Measurements from ENCODE around the gene ATXN7L1.
A peak's percentile ranks its signal among the peaks of the same experiment; 100 is the strongest.

The ATXN7L1 gene

DNA sequence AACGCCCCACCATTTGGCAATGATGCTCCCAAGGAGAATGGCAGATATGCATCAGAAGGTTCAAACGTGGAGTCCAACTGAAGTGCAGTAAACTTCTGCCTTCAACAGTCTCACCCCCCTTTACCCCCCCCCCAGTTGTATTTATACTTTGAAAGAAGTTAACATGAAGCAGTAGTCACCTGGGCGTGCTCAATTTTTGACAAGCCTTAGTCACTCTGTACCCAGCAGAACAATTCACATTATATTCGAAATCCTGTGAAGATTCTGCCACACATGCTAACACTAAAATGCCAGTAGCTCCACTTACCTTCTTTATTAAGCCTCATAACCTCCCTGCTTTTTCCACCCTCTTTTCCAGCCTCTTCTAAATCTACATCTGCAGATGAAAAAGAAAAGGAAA lies 894 bp downstream of the ATXN7L1 start:
- peak overlapping the region; percentile 88 for H3K4me3 ChIP-seq (ENCODE audit: low read depth, low read length)
- DNase-seq (ENCODE audit: low read depth, low spot score) = no peak
- in situ Hi-C loops (cut with HindIII; ENCODE audit: low sequenced_read_pairs) = no loop called here
- TF ChIP-seq, protein P1, sequence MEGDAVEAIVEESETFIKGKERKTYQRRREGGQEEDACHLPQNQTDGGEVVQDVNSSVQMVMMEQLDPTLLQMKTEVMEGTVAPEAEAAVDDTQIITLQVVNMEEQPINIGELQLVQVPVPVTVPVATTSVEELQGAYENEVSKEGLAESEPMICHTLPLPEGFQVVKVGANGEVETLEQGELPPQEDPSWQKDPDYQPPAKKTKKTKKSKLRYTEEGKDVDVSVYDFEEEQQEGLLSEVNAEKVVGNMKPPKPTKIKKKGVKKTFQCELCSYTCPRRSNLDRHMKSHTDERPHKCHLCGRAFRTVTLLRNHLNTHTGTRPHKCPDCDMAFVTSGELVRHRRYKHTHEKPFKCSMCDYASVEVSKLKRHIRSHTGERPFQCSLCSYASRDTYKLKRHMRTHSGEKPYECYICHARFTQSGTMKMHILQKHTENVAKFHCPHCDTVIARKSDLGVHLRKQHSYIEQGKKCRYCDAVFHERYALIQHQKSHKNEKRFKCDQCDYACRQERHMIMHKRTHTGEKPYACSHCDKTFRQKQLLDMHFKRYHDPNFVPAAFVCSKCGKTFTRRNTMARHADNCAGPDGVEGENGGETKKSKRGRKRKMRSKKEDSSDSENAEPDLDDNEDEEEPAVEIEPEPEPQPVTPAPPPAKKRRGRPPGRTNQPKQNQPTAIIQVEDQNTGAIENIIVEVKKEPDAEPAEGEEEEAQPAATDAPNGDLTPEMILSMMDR (IDR thresholded peaks at IDR 0.05; ENCODE audit: low read depth, low read length) = no peak

DNA sequence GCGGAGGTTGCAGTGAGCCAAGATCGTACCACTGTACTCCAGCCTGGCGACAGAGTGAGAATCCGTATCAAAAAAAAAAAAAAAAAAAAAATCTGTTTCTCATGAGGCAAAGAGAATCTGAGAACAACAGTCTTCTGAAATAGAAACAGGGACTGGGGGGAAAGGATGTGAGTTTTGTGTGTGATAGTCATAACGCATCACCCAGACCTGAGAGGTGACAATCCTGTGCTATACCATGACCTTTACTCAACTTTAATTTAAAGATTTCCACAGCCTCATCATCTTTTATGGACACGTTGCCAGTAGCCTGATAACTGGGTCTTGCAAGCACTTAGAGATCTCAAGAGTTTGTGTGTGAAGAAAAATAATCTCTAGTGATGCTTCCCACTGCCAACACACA lies 2.3 kb downstream of the ATXN7L1 start:
- in situ Hi-C loops (cut with HindIII; ENCODE audit: low sequenced_read_pairs) = no loop called here
- no peak overlapping the region for H3K4me3 ChIP-seq (ENCODE audit: low read depth, low read length)

DNA sequence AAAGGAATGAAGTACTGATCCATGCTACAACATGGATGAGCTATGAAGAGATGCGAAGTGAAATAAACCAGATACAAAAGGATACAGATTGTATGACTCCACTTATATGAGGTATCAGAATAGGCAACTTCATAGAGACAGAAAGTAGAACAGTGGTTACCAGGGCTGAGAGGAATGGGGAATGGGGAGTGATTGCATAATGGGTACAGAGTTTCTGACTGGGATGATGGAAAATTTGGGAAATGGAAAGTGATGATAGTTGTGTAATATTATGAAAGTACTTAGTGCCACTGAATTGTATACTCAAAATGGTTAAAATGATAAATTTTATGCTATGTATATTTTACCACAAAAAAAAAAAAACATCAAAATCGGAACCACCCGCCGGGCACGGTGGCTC lies 3.9 kb downstream of the ATXN7L1 start:
- no peak for DNase-seq (ENCODE audit: low read depth, low spot score)
- in situ Hi-C loops (cut with HindIII; ENCODE audit: low sequenced_read_pairs) = no loop called here
- TF ChIP-seq, protein P1 (IDR thresholded peaks at IDR 0.05; ENCODE audit: low read depth, low read length) = no peak
- no peak overlapping the region for H3K4me3 ChIP-seq (ENCODE audit: low read depth, low read length)

More for the DNA sequence above, 2.3 kb downstream of the ATXN7L1 start:
- TF ChIP-seq, protein P1 (IDR thresholded peaks at IDR 0.05; ENCODE audit: low read depth, low read length) = no peak
- no peak for DNase-seq (ENCODE audit: low read depth, low spot score)

DNA sequence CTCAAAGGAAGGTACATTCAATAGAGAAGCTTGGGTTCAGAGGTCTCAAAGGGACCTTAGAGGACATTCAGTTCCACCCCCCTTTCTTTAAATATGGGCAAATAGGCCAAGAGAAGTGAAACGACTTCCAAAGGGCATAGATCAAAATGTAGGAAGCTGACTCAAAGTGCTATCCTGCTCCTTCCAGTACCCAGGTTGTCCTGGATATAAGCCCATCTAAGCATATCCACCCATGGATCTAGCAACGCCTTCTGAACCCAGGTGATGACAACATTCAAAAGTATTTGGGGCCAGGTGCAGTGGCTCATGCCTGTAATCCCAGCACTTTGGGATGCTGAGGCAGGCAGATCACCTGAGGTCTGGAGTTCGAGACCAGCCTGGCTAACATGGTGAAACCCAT lies 5.3 kb downstream of the ATXN7L1 start:
- H3K4me3 ChIP-seq (ENCODE audit: low read depth, low read length) = no peak overlapping the region
- TF ChIP-seq, protein P1 (IDR thresholded peaks at IDR 0.05; ENCODE audit: low read depth, low read length) = no peak
- DNase-seq (ENCODE audit: low read depth, low spot score) = no peak
- in situ Hi-C loops (cut with HindIII; ENCODE audit: low sequenced_read_pairs) = no loop called here

DNA sequence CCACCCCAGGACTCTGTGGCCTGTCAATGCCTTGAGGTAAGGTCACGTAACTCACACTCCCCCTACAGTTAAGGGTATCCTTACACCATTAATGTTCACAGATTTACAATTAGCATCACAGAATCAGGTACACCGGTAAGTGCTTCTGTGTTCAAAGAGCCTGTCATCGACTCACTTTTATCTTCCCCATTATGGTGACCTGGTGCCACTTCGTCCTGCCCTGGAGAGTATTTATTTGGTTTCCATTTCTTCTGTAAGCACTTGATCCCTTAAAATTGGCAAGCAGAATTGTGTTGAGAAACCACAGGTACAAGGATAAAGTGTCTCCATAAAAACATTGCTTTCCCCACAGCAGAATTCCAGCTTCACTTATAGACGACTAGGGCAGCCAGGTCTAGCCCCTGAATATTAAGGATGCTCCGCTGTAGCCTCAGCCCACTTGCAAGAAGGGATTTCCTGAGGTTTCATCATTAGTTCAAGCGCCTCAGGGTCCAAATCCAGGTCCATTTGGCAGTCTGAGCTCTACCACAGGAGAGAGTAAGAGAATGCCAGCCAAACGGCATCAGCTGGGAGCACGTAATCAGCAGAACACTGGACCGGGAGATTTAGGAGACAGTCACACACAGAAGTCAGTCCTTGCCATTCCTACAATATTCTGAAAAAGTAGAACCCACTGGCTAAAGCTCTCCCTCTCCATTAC lies 10.1 kb downstream of the ATXN7L1 start:
- no peak overlapping the region for H3K4me3 ChIP-seq (ENCODE audit: low read depth, low read length)
- in situ Hi-C loops (cut with HindIII; ENCODE audit: low sequenced_read_pairs) = no loop called here
- TF ChIP-seq, protein P1 (IDR thresholded peaks at IDR 0.05; ENCODE audit: low read depth, low read length) = no peak
- DNase-seq (ENCODE audit: low read depth, low spot score) = no peak

DNA sequence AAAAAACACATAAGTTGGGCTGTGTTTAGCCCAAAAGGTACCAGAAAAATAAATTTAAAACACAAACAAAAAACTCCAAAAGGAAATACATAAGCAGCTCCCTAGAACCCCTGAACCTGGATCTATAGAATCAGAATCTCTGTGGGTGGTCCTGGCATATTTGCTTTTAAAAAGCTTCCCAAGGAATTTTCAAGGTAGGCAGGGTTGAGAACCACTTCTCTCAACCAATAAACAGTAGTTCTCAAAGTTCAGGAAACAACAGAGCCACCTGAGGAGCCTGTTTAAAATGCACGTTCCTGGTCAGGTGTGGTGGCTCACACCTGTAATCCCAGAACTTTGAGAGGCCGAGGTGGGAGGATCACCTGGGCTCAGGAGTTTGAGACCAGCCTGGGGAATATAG lies 12.5 kb downstream of the ATXN7L1 start:
- DNase-seq (ENCODE audit: low read depth, low spot score) = no peak
- TF ChIP-seq, protein P1 (IDR thresholded peaks at IDR 0.05; ENCODE audit: low read depth, low read length) = no peak
- in situ Hi-C loops (cut with HindIII; ENCODE audit: low sequenced_read_pairs) = no loop called here
- no peak overlapping the region for H3K4me3 ChIP-seq (ENCODE audit: low read depth, low read length)

All from astrocyte of the spinal cord (primary cell).